BLaER1 treated with 17β-estradiol and CSF1 and Interleukin-3, amounts not matched to agents 10 nM and 100 nM (cell line): Measurements from ENCODE around the gene DRG2.
A peak's percentile ranks its signal among the peaks of the same experiment; 100 is the strongest.

ENCODE experiments used
- H3K27ac ChIP-seq, 11 experiments: shearing (Covaris generic); formaldehyde crosslinking; 2 replicates each; pipeline ENCODE4 v1.8.1; 2022
- H3K27me3 ChIP-seq, 11 experiments: shearing (Covaris generic); formaldehyde crosslinking; 2 replicates each; pipeline ENCODE4 v1.8.1; 2022
- H3K36me3 ChIP-seq, 11 experiments: shearing (Covaris generic); formaldehyde crosslinking; 2 replicates each; pipeline ENCODE4 v1.8.1; 2022
- H3K4me1 ChIP-seq, 10 experiments: shearing (Covaris generic); formaldehyde crosslinking; 2 replicates each; pipeline ENCODE4 v1.8.1; 2022
- H3K4me2 ChIP-seq, 11 experiments: shearing (Covaris generic); formaldehyde crosslinking; 2 replicates each; pipeline ENCODE4 v1.8.1; 2022
- H3K4me3 ChIP-seq, 10 experiments: shearing (Covaris generic); formaldehyde crosslinking; 2 replicates each; pipeline ENCODE4 v1.8.1; 2022
- H3K9ac ChIP-seq, 11 experiments: shearing (Covaris generic); formaldehyde crosslinking; 2 replicates each; pipeline ENCODE4 v1.8.1; 2022
- H3K9me3 ChIP-seq, 11 experiments: shearing (Covaris generic); formaldehyde crosslinking; replicated peaks in 1 of 11; 2 replicates each; pipeline ENCODE4 v1.8.1; 2022
- H4K20me1 ChIP-seq, 11 experiments: shearing (Covaris generic); formaldehyde crosslinking; 2 replicates each; pipeline ENCODE4 v1.8.1; 2022
- Cebpa-rat ChIP-seq, 11 experiments: shearing (Covaris generic); IDR thresholded peaks; 2 replicates each; pipeline ENCODE4 v1.8.1; 2022

Gene DRG2

DNA sequence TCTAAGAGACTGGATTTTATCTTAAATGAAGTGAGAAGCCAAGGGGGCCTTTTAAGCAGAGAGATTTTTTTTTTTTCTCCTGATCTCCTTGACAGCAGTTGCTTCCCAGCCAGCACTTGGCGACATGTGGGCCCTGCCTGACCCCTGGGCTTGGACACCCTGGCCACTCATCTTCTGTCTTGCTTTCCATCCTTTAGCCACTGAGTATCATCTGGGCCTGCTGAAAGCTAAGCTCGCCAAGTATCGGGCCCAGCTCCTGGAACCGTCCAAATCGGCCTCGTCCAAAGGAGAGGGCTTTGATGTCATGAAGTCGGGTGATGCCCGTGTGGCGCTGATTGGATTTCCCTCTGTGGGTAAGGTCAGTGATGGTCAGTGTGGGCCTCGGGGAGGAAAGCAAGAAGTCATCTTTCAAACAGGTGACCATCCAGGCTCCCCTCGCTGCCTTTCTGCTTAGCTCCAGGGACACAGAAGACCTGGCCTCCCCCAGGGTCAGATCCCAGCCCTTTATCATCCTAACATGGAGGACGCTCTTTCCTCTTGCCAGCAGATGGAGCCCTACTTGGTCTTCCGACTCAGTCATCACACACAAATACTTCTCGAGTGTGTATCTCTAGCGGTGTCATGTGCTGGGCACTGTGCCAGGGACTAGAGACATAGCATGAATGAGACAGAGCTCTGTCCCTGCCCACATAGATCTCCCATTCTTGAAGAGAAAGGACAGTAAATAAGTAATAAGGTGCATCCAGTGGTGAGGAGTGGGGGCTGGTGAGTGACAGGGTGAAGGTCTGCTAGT, 6.1 kb downstream of the DRG2 start:
- H3K36me3 ChIP-seq, result peaks cover 77 to 88% (median 82%) of the 10 kb centered on the region in 11 experiments

DNA sequence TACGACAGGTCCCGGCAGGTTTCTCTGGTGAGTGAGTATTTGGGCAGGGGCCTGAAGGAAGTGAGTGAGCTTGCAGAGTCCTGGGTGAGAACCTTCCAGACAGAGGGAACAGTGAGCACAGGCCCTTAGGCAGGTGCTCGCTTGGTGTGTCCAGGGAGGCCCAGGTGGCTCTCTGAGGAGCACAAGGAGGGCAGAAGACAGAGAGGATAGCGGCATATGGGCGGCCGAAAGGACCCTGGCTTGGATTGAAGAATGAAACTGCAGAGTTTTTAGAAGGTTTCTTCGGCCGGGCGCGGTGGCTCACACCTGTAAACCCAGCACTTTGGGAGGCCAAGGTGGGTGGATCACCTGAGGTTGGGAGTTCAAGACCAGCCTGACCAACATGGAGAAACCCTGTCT, 6.7 kb downstream of the DRG2 start:
- Histone ChIP-seq H3K36me3 (peaks cover 83 to 94% (median 88%) of the 10 kb centered on the region in 11 experiments), H3K27ac (no peak overlapping the region), H4K20me1 (peaks cover 0 to 60% (median 38%) of the 10 kb centered on the region in 11 experiments; a peak in 17 of 22 replicates)

More for the DNA sequence above, 6.1 kb downstream of the DRG2 start:
- no peak overlapping the region for H3K9ac ChIP-seq
- no peak for TF ChIP-seq Cebpa-rat (IDR thresholded peaks at IDR 0.05)
- peaks cover 0 to 54% (median 32%) of the 10 kb centered on the region in 11 experiments; a peak in 17 of 22 replicates for H4K20me1 ChIP-seq
- H3K27me3 ChIP-seq, result no peaks in the 10 kb centered on the region
- H3K4me2 ChIP-seq, result no peak overlapping the region
- H3K27ac ChIP-seq, result no peak overlapping the region
- H3K4me1 ChIP-seq, result peaks cover 2 to 12% (median 5%) of the 10 kb centered on the region in 10 experiments
- no peak overlapping the region for H3K4me3 ChIP-seq
- no peaks in the 10 kb centered on the region for H3K9me3 ChIP-seq

DNA sequence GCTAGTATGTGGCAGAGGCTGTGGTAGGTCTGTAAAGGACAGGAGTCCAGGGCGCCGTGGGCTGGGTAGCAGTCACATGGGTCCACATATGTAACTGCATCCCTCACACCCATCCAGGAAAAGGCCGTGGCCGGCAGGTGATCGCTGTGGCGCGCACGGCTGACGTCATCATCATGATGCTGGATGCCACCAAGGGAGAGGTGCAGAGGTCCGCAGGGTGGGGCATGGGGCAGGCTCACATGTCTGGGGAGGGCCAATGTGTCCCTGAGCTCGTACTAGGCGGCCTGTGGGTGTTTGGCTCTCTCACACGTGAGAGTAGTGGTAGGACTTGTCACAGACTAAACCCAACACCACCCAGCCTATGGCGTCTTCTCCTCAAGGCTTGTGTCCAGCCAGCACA, 11.8 kb downstream of the DRG2 start:
- Histone ChIP-seq H3K27ac (no peak overlapping the region), H3K36me3 (peaks cover 68 to 92% (median 85%) of the 10 kb centered on the region in 11 experiments)
- no peak for TF ChIP-seq Cebpa-rat (IDR thresholded peaks at IDR 0.05)

More for the DNA sequence above, 6.7 kb downstream of the DRG2 start:
- no peak for TF ChIP-seq Cebpa-rat (IDR thresholded peaks at IDR 0.05)
- Histone ChIP-seq H3K4me3 (no peak overlapping the region), H3K4me2 (no peak overlapping the region), H3K9ac (no peak overlapping the region), H3K9me3 (no peaks in the 10 kb centered on the region), H3K27me3 (no peaks in the 10 kb centered on the region), H3K4me1 (peaks cover 0 to 6% (median 0%) of the 10 kb centered on the region in 10 experiments; a peak in 4 of 20 replicates)

DNA sequence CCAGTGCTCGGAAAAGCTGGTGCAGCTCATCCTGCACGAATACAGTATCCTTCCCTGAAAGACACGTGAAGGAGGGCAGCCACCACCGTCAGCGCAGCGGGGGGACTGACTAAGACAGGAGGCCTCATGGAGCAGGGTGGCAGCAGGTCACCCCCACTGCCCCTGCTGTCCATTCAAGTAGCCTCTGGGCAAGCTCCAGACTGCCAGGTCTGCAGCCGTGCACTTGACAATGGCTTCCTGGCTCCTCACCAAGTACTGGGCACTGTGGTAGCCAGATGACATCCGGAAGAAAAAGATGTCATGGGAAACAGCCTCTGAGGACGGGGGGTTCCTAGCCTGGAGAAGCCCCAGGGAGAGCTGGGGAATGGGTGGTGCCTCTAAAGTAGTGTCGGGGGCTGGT, 12.9 kb downstream of the DRG2 start:
- no peak for TF ChIP-seq Cebpa-rat (IDR thresholded peaks at IDR 0.05)
- peak overlapping the region in 1 of 11 experiments; percentile 7; a peak in 1 of 22 replicates for H3K4me2 ChIP-seq
- peaks cover 57 to 92% (median 85%) of the 10 kb centered on the region in 11 experiments for H3K36me3 ChIP-seq
- H3K4me3 ChIP-seq, result no peak overlapping the region
- H3K4me1 ChIP-seq, result peaks cover 19 to 48% (median 34%) of the 10 kb centered on the region in 10 experiments
- H4K20me1 ChIP-seq, result peaks cover 8 to 99% (median 67%) of the 10 kb centered on the region in 11 experiments; a peak in 20 of 22 replicates
- no peaks in the 10 kb centered on the region for H3K9me3 ChIP-seq
- H3K27ac ChIP-seq, result no peak overlapping the region
- H3K27me3 ChIP-seq, result no peaks in the 10 kb centered on the region
- peak overlapping the region in 1 of 11 experiments; percentile 18; a peak in 1 of 22 replicates for H3K9ac ChIP-seq

More for the DNA sequence above, 11.8 kb downstream of the DRG2 start:
- Histone ChIP-seq H3K4me2 (no peak overlapping the region), H3K27me3 (no peaks in the 10 kb centered on the region), H3K9me3 (no peaks in the 10 kb centered on the region), H3K4me3 (no peak overlapping the region), H3K4me1 (peaks cover 19 to 40% (median 33%) of the 10 kb centered on the region in 10 experiments), H3K9ac (0 out of 22 replicates have a peak overlapping the region, but pooled peaks of 1 of the 11 experiments have one; percentile 6), H4K20me1 (peaks cover 8 to 95% (median 67%) of the 10 kb centered on the region in 11 experiments; a peak in 20 of 22 replicates)

GRCh38 chr17:18101828-18102227, 14.1 kb downstream of the DRG2 start:
- Histone ChIP-seq H4K20me1 (peaks cover 8 to 93% (median 62%) of the 10 kb centered on the region in 11 experiments; a peak in 20 of 22 replicates), H3K4me2 (peak overlapping the region; percentile 12 to 89 (median 40); a peak in 12 of 22 replicates), H3K4me3 (no peak overlapping the region), H3K4me1 (peaks cover 19 to 59% (median 44%) of the 10 kb centered on the region in 10 experiments), H3K9ac (no peak overlapping the region), H3K27me3 (no peaks in the 10 kb centered on the region), H3K9me3 (no peaks in the 10 kb centered on the region), H3K36me3 (peaks cover 45 to 92% (median 83%) of the 10 kb centered on the region in 11 experiments), H3K27ac (peak overlapping the region in 5 of 11 experiments; percentile 16 to 50 (median 36); a peak in 4 of 22 replicates)
- no peak for TF ChIP-seq Cebpa-rat (IDR thresholded peaks at IDR 0.05)

- Histone ChIP-seq H3K9ac (peak overlapping the region in 8 of 11 experiments; percentile 18 to 65 (median 52); a peak in 12 of 22 replicates), H3K27me3 (no peaks in the 10 kb centered on the region), H3K36me3 (peaks cover 37 to 92% (median 80%) of the 10 kb centered on the region in 11 experiments), H4K20me1 (peaks cover 8 to 90% (median 54%) of the 10 kb centered on the region in 11 experiments; a peak in 19 of 22 replicates), H3K27ac (peak overlapping the region in 8 of 11 experiments; percentile 41 to 67 (median 50); a peak in 15 of 22 replicates), H3K4me1 (peaks cover 19 to 67% (median 52%) of the 10 kb centered on the region in 10 experiments), H3K4me2 (peak overlapping the region; percentile 63 to 89 (median 85)), H3K9me3 (no peaks in the 10 kb centered on the region), H3K4me3 (peak overlapping the region in 1 of 10 experiments; percentile 16; a peak in 1 of 20 replicates)
- no peak for TF ChIP-seq Cebpa-rat (IDR thresholded peaks at IDR 0.05)
These were observed 14.9 kb downstream of the DRG2 start for GRCh38 chr17:18102640-18103039.

GRCh38 chr17:18105027-18105426, 17.3 kb downstream of the DRG2 start:
- peaks cover 8 to 84% (median 39%) of the 10 kb centered on the region in 11 experiments; a peak in 18 of 22 replicates for H4K20me1 ChIP-seq
- no peak overlapping the region for H3K4me2 ChIP-seq
- TF ChIP-seq Cebpa-rat (IDR thresholded peaks at IDR 0.05), result no peak
- no peak overlapping the region for H3K9ac ChIP-seq
- no peak overlapping the region for H3K4me3 ChIP-seq
- no peaks in the 10 kb centered on the region for H3K27me3 ChIP-seq
- H3K36me3 ChIP-seq, result peaks cover 13 to 69% (median 57%) of the 10 kb centered on the region in 11 experiments; a peak in 20 of 22 replicates
- H3K27ac ChIP-seq, result no peak overlapping the region
- peaks cover 19 to 76% (median 61%) of the 10 kb centered on the region in 10 experiments for H3K4me1 ChIP-seq
- no peaks in the 10 kb centered on the region for H3K9me3 ChIP-seq

- no peak overlapping the region for H3K9ac ChIP-seq
- no peaks in the 10 kb centered on the region for H3K27me3 ChIP-seq
- TF ChIP-seq Cebpa-rat (IDR thresholded peaks at IDR 0.05), result no peak
- no peaks in the 10 kb centered on the region for H3K9me3 ChIP-seq
- no peak overlapping the region for H3K4me2 ChIP-seq
- no peak overlapping the region for H3K27ac ChIP-seq
- peaks cover 5 to 78% (median 33%) of the 10 kb centered on the region in 11 experiments; a peak in 18 of 22 replicates for H4K20me1 ChIP-seq
- no peak overlapping the region for H3K4me3 ChIP-seq
- peaks cover 7 to 64% (median 51%) of the 10 kb centered on the region in 11 experiments; a peak in 19 of 22 replicates for H3K36me3 ChIP-seq
- peaks cover 19 to 74% (median 60%) of the 10 kb centered on the region in 10 experiments for H3K4me1 ChIP-seq
These were observed 17.8 kb downstream of the DRG2 start for GRCh38 chr17:18105595-18105994.

GRCh38 chr17:18106211-18106610, 18.5 kb downstream of the DRG2 start:
- TF ChIP-seq Cebpa-rat (IDR thresholded peaks at IDR 0.05), result no peak
- H3K36me3 ChIP-seq, result peaks cover 3 to 57% (median 47%) of the 10 kb centered on the region in 11 experiments; a peak in 19 of 22 replicates

More at GRCh38 chr17:18106211-18106610, 18.5 kb downstream of the DRG2 start:
- H3K27me3 ChIP-seq, result no peaks in the 10 kb centered on the region
- H3K27ac ChIP-seq, result no peak overlapping the region
- H3K4me2 ChIP-seq, result peak overlapping the region in 2 of 11 experiments; percentile 37 to 71; a peak in 2 of 22 replicates
- H4K20me1 ChIP-seq, result peaks cover 1 to 72% (median 27%) of the 10 kb centered on the region in 11 experiments; a peak in 18 of 22 replicates
- H3K4me1 ChIP-seq, result peaks cover 19 to 69% (median 56%) of the 10 kb centered on the region in 10 experiments
- H3K4me3 ChIP-seq, result no peak overlapping the region
- no peaks in the 10 kb centered on the region for H3K9me3 ChIP-seq
- 0 out of 22 replicates have a peak overlapping the region, but pooled peaks of 1 of the 11 experiments have one; percentile 7 for H3K9ac ChIP-seq
